GM19372 (cell line): ENCODE measurements around the gene NAV2.
"Not testable (repeated sequence)": the region's sequence is repeated elsewhere in the genome, so short reads cannot be mapped to it uniquely, and the experiment has no call there.

Experiments
- ATAC-seq: cut with Tn5 transposase; IDR thresholded peaks from one replicate; pipeline ENCODE4 v1.9.1; 2021; ENCODE audit warnings: mild to moderate bottlenecking, low read depth, moderate library complexity; ENCODE audit not compliant: unreplicated experiment

NAV2 gene

DNA sequence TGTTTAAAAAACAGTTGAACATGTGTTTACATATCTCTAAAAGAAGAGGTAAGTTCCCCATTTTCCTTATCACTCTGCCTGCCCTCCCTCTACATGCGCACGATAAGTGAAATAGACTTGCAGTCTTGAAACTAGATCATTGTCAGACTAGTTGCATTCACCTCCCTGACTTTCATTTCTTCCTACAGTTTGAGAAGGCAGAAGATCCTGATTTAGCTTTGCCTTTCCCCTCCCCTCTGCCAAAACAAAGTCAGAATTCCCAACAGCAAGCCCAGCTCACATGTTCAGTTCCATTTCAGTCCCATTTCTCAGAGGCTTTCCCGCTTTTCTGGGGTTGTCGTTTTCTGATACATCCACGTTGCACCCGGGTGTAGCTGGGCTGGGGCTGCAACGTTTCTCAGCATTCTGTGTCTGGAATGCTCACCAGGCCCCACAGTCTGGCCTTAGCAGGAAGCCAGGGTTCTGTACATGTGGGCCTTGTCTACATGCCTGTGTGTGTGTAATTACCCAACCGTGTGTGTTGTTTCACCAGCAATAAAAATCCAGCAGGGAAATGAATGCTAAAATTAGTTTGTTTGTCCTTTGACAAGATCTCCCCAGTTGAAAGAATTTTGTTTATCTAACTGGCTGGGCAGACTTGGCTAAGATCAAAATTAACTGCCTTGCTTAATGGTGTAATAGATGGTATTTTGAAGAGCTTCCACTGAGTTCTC is 268.5 kb downstream of the NAV2 start:
- no peak for ATAC-seq

DNA sequence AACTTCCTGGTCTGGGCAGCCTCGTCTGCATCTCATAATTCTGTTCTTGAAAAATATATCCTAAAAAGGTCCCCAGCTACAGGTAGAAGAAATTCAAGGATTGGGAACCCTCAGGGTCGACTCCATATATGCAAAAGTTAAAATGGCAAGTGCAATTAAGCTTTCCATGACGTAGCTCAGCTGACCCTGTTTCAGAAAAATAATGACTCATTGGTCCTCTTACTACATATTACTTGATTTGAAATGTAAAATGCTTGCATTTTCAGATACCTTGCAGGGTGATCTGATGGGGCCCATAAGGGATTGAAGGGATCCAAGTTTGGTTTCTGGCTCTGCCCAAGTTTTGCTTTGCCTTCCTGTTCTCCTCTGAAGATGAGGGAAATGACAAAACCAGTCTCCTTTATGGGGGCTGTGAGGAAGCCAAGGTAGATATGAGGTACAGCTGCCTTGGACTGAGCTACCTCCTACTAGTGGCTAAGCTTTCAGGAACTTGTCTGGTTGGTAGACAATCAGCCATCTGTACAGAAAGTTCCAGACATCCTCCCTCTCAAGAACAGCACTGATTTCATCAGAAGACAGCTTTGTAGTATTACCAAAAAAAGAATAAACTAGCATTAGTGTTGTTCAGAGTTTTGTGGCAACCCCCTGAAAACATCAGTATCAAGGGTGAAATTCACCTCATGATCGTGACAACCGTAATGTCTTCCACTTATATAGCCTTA is 270.3 kb downstream of the NAV2 start:
- no peak for ATAC-seq

DNA sequence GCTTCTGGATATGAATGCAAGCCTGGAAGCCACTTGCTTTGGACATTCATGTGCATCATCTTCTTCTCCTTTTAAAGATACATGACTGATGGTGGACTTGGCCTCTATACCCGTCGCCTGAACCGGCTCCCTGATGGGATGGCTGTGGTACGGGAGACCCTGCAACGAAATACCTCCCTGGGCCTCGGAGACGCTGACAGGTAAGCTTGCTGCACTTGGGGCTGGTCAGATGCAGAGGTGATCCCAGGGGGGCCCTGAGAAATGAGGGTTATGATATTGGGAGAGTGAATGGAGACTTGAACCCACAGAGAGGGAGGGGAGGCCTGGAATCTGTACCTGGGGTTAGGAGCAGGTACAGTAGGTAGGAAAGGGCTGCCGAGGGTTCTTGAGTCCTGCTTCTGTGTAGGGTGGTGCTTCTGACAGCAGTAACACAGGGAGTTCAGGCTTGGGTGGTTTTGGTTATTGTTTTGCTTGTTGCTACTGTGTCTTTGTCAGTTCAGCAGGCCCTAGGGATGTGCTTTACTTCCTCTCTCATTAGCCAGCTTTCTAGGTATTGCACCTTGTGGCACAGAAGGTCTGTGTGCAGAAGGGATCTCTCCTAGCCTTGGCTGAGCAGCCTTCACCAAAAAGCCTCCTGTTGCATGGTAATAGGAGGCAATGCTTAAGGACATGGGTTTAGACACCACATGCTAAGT is 271.6 kb downstream of the NAV2 start:
- ATAC-seq = no peak

DNA sequence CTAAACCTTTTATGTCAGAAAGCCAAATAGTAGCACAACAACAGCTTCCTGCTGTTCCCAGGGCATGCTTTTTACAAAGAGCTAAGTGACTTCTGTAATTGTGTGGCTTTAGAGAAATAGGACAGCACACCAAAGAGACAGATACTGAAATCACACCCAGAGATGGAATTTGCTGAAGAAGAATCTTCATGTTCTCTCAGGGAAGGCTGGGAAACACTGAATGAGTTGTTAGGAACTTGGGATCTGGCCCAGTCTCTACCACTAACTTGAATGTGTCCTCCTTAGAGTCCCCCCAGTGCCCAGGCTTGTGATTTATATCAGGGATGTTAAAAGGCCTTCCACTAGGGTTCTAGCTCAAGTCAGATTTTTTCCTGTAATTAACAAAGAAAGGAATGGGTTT is 272.5 kb downstream of the NAV2 start:
- ATAC-seq = no peak

DNA sequence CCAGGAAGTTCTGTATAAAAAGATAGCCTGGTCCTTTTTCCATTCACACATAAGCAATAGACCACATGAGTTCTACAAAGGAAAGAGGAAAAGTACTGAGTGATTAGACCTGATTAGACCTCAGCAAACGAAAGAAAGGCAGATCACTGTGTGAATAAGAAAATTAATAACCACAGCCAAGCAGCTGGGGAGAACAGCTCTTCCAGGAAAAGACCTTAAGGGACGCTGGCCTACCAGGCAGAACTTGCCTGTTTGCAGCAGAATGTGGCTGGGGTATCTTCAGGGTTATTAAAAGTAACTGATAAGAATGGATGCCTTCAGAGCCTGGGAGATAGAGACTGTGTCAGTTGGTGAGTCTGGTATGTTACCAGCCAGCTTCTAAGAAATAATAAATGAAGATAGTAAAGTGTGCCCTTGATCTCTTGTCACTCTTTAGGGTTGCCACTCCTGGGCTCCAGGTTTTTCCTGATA is 274.7 kb downstream of the NAV2 start:
- no peak for ATAC-seq

DNA sequence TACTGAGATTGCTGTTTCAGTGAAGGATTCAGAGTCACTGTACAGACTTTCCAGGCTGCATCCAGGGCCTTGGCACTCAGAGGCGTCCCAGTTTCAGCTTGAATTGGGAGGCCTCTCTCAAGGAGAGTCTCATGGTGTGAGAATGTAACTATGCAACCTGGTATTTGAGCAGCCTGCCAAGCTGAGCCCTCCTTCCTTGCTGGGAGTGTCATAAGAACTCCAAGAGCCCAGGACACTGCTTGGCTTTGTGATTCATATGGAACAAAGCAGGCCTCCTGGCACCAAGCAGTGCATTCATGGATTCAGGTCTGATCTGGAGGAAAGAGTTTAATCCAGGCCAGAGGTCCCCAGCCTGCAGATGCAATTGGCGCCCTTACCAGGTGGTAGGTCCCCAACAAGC is 276.0 kb downstream of the NAV2 start:
- no peak for ATAC-seq

DNA sequence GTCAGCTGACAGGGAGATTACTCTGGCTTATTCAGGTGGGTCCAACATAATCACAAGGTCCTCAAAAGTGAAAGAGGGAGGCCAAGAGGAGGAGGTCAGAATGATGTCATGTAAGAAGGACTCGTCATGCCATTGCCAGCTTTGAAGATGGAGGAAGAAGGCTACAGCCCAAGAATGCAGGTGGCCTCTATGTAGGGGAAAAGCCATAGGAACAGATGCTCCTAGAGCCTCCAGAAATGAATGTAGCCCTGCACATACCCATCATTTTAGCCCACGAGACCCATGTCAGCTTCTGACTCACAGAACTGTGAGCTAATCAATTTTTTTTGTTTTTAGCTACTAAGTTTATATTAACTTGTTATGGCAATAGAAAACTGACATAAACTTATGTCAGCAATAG is 276.6 kb downstream of the NAV2 start:
- ATAC-seq = no peak

DNA sequence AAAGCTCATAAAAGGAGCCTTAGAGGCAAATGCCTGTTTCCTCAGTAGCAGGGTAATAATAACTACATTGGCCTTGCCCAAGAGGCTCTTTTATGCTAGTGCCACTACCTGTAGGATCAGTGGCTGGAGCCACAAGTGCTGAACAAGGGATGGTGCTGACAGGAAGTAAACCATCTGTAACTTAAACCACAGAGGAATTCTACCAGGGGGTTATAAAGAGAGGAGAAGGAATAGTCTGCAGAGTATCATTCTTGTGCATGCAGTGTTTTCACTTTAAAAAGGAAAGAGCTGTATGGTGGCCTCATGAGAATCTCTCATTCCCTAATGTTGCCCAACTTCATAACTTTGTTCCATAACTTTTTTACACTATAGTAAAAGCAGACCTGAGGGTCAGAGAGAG is 279.5 kb downstream of the NAV2 start:
- ATAC-seq = no peak

DNA sequence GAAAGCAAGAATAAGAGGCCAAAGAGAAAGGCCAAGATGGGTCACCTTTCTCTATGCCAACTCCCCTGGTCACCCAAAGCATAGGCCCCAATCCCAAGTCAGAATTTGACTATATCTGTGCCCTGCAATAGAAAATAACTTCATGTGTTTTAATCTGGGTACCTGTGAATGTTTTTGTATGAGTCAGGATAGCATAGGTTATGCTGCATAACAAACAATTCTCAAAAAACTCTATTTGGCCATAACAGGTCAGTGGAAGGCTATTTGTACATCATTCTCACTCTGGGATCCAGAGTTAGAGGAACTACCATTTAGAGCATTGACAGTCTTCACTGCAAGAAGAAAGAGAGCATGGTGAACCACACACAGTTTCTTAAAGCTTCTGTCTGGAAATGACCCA is 280.4 kb downstream of the NAV2 start:
- ATAC-seq = no peak

DNA sequence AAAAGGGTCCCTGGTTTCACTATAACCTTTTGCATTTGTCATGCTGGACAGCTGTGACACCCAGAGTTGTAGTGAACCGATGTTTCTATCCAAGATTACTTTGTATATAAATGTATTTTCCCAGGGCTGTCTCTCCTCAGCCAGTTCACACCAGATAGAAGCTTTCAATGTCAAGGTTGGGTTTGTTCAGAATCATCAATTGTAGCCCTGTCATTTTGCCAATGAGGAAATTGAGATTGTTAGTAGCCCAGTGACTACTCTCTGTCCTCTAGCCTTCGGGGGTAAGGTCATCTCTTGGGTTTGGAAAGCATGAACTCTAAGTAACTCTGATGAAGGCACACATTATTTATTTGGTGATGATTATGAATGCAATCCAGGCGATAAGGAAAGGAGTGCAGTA is 282.0 kb downstream of the NAV2 start:
- no peak for ATAC-seq

DNA sequence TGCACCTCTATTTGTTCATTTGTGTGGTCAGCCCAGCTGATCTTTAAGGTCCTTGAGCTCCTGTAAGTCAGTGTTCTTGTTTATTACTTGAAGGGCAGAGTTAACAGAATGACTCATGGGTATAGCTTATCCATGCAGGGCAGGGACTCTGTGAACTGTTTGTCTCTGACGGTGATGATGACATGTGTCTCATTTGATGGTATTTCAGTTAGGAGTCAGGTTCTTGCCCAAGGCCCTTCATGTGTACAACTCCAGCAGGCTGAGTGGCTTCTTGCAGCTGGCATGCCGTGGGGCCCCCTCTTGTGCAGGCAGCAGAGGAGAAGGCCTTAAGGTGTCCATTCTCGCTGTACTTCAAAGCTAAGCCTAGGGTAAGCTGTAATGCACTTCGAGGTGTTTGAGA is 282.5 kb downstream of the NAV2 start:
- no peak for ATAC-seq

DNA sequence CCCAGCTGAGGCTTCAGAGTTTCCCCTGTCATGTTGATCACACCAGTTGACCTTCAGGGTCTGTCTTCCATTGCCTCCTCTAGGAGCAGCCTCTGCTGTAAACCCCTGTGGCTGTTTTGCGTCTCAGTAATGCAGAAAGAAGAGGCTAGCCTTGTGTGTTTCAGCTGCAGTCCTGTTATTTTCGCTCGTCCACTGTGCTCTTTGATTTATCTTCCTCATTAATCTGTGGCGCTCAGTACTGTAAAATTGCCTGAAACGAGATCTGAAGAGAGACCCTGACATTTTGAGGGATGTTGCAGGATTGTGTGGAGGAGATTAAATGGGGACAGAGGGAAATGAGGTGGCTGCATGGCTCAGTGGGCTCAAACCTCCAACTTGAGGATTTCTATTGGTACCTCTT is 283.9 kb downstream of the NAV2 start:
- no peak for ATAC-seq

DNA sequence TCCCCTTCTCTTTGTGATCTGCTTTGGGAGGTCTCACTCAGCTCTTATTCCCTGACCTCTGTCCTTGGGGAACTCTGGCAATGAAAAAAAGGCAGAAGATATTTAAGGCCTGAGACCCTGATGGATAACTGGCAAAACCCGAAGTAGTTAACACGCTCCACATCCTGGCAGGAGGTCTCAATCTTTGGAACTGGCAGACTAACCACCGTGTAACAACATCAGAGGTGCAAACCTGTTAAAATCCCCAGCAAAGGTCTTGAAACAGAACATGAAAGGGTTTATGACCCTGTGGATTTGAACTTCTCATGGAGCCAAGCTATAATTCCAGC is 287.3 kb downstream of the NAV2 start:
- ATAC-seq = no peak

DNA sequence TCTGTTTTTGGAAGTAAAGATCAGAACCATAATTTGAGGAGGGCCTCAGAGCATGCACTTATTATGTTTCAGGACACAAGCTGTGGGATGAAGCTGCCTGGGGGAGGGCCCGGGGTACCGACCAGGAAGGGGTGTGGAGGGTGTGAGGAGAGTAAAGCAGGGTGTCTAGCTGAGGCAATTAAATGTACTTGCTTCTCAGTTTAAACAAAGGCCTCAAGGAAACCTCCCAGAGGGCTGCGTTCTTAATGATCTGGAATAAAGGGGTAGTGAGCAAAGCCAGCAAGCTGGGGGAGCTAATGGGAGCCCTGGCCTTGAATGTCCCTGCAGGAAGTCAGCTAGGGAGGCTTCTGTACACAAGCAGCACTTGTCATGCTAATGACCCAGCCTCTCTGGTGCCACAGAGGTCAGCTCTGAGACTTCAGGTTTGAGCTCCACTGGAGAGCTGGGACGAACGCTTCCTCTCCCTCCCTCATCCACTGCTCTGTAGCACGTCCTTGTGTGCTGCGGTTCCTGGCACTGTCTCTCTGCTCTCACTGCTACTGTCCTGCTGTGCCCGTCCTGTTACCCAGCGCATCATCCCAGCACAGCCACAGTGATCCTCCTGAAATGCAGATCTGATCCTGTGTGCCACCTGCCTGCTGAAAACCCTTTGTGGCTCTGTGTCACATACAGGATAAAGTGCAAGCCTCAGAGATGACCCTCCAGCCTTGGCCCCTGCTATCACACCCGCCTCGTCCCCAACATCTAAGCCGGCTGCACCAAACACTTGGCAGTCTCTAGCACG is 287.9 kb downstream of the NAV2 start:
- no peak for ATAC-seq

DNA sequence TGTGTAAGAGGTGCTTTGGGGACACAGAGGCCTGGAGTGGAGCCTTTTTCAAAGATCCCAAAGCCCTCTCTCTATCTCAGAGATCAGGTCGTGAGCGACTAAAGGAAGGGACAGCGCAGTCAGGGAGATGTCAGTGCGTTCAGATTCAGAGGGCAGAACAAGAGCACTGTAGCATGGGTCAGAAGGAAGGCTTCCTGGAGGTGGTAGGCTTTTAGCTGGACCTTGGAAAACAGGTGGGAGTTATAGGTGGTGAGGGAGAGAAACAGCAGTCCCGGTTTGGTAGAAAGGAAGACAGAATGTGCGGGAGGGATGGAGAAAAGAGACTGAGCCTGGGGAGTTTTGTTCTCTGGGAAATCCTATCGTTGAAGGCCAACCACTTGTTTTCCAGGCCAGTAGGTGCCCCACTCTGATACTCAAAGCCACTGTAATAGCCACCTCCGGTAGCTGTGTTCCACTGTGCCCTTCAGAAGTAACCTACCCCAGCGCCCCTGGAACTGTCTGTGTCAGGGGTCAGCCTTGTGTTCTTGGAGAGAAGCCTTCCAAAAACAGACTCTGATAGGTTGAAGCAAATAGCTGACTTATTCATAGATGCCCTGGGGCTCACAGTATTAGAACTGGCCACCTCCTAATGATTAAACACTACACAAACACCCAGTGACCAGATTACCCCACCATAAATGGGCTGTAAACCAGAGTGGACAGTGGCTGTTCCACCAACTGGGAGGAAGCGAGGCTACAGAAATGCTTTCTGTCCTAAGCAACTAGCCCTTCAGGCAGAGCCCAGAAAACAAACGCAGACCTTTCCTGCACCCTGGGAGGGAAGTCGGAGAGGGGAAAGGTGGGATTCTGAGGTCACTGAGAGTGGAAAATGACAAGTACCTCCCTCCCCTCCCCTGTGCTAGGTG is 289.9 kb downstream of the NAV2 start:
- no peak for ATAC-seq

DNA sequence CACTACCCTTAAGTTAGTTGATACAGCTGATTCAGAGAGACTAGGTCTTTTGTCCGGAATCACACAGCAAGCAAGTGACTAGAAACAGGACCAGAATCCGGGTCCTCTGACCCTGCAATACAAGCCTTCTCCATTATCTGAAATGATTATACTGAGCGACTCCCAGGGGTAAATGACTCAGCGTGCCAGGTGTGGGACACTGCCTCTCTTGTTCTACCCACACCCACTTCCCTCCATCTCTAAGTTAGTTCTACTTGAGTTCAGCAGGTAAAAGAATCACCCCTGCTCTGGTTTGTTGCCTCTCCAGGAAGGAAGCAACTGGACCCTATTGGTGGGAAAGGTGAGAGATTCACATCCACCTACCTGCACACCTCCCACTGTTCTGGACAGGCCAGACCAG is 290.7 kb downstream of the NAV2 start:
- no peak for ATAC-seq

DNA sequence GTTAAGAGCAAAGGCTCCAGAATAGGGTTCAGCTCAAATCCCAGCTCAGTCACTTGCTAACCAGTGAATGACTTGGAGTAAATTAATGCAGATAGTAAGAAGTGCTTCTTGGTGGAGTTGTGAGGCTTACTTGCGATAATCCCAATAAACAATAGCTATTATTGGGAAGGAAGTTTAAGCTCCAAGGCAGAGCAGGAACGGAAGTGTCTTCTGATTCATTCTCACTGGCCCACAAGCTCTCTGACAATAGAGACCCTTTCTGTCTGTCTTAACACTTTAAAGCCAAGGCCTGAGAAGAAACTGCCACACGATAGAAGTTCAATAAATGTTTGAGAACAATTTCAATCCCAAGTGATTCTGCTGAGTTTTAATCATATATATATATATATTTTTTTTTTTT is 292.2 kb downstream of the NAV2 start:
- ATAC-seq = no peak

DNA sequence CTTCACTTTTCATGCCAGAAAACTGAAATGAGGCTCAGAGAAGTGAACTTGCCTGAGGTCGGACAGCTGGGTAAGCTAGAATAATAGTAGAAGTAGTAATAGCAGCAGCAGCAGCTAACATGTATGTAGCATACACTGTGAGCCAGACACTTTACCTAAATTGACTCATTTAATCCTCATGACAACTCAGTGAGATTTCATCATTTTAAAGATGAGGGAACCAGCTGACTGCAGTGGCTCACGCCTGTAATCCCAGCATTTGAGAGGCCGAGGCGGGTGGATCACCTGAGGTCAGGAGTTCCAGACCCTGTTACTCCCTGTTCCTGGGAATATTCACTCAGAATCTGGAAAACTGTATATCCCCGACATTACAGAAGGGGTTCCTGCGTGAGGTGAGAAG is 293.1 kb downstream of the NAV2 start:
- ATAC-seq = no peak

DNA sequence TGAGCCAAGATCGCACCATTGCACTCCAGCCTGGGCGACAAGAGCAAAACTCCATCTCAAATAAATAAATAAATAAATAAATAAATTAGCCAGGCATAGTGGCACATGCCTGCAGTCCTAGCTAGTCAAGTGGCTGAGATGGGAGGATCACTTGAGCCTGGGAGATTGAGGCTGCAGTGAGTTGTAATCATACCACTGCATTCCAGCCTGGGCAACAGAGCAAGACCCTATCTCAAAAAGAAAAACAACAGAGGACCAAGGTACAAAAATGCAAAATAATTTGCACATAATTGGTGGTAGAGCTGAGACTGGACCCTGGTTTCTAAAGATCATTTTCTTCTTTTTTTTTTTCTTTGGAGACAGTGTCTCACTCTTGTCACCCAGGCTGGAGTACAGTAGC is 294.0 kb downstream of the NAV2 start:
- ATAC-seq = not testable (repeated sequence)

DNA sequence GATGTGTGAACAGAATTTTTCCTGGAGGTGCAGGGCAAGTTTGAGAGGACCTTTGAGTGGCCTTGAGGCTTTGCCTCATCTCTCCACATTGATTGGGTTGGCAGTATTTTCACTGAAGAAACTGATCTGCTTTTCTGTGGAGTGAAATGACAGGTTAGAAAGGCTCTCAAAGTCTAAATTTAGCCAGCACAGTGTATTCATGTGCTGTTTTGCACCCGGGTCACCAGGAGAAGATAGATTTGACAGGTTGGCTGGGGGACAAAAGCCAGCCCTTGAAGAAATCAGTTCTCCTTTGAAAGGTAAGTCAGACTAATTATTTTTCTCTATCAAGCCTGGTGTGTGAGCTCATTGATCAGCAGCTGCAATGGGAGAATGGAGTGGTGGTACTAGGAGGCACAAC is 294.7 kb downstream of the NAV2 start:
- ATAC-seq = no peak
